SK-N-SH (cell line): ENCODE measurements around the gene TBCCD1. TPM values are rescaled to one million over a fixed set of nuclear protein-coding genes. Genes with fewer than 3 reads are reported as not detected.

ENCODE experiments used
- CTCF ChIA-PET: fragments of 300-600, 350-600 bp; formaldehyde crosslinking; extraction: SDS; loops from one replicate; lab custom pipeline; 2021; lab: Yijun Ruan, JAX
- POLR2A ChIA-PET: fragments of 350-600 bp; sonication (Branson Sonifier 250); formaldehyde crosslinking; extraction: SDS; loops from one replicate; lab custom pipeline; 2020; ENCODE audit warnings: antibody characterized with exemption, inconsistent platforms; lab: Yijun Ruan, JAX
- DNase-seq: peaks from one replicate; pipeline ENCODE4 v3.0.0; 2012
- H2AFZ ChIP-seq: fragments of 200-600 bp; sonication (generic); 2 replicates; pipeline ENCODE4 v1.8.1; 2016; ENCODE audit warnings: antibody characterized with exemption, mild to moderate bottlenecking, low read depth
- H3F3A ChIP-seq: fragments of 200-600 bp; sonication (generic); replicated peaks from 2 replicates; pipeline ENCODE3; 2016; ENCODE audit warnings: antibody characterized with exemption, mild to moderate bottlenecking; ENCODE audit not compliant: insufficient read depth
- H3K27ac ChIP-seq, 2 experiments: fragments of 200-500 bp in 1 of 2; fragments of 200-600 bp in 1 of 2; sonication (Bioruptor generic) in 1 of 2; sonication (generic), shearing (Covaris generic) in 1 of 2; 2 replicates each; pipeline versions ENCODE4 v1.5.1 to v1.6.1; 2014 to 2016; ENCODE audit warnings: low read depth in 2 of 2, inconsistent platforms in 1 of 2, low read length in 1 of 2, mild to moderate bottlenecking in 1 of 2, mixed read lengths in 1 of 2
- H3K27me3 ChIP-seq: fragments of 200-600 bp; sonication (generic), shearing (Covaris generic); 2 replicates; pipeline ENCODE4 v1.6.1; 2016; ENCODE audit warnings: mixed run types; ENCODE audit not compliant: insufficient read depth
- H3K36me3 ChIP-seq, 2 experiments: fragments of 200-500 bp in 1 of 2; fragments of 200-600 bp in 1 of 2; sonication (Bioruptor generic) in 1 of 2; sonication (generic) in 1 of 2; replicated peaks in 1 of 2; 2 replicates each; pipeline versions ENCODE3 to v1.5.1; 2014 to 2016; ENCODE audit warnings: low read length in 1 of 2, mild to moderate bottlenecking in 1 of 2; ENCODE audit not compliant: insufficient read depth in 2 of 2, control insufficient read depth in 1 of 2
- H3K4me1 ChIP-seq, 2 experiments: fragments of 200-500 bp in 1 of 2; fragments of 200-600 bp in 1 of 2; sonication (Bioruptor generic) in 1 of 2; sonication (generic), shearing (Covaris generic) in 1 of 2; 2 replicates each; pipeline versions ENCODE4 v1.5.1 to v1.6.1; 2014 to 2016; ENCODE audit warnings: low read depth in 1 of 2, low read length in 1 of 2, mixed run types in 1 of 2; ENCODE audit not compliant: insufficient read depth in 2 of 2, control insufficient read depth in 1 of 2
- H3K4me2 ChIP-seq: fragments of 200-600 bp; sonication (generic), shearing (Covaris generic); 2 replicates; pipeline ENCODE4 v1.6.1; 2017; ENCODE audit warnings: mixed run types
- H3K4me3 ChIP-seq, 2 experiments: fragments of 200-500 bp in 1 of 2; fragments of 200-600 bp in 1 of 2; sonication (Bioruptor generic) in 1 of 2; sonication (generic), shearing (Covaris generic) in 1 of 2; 2 replicates each; pipeline versions ENCODE4 v1.5.1 to v1.8.1; 2014 to 2016; ENCODE audit warnings: low read depth in 2 of 2, inconsistent platforms in 1 of 2, low read length in 1 of 2, mild to moderate bottlenecking in 1 of 2, mixed read lengths in 1 of 2, moderate library complexity in 1 of 2
- H3K79me2 ChIP-seq: fragments of 200-600 bp; sonication (generic); 2 replicates; pipeline ENCODE4 v1.8.1; 2017; ENCODE audit warnings: mild to moderate bottlenecking; ENCODE audit not compliant: insufficient read depth
- H3K9ac ChIP-seq: fragments of 200-600 bp; sonication (generic); 2 replicates; pipeline ENCODE4 v1.6.1; 2017; ENCODE audit warnings: mixed run types
- H3K9me2 ChIP-seq: fragments of 200-600 bp; sonication (generic); 2 replicates; pipeline ENCODE4 v1.6.1; 2017; ENCODE audit warnings: mixed run types
- H3K9me3 ChIP-seq: fragments of 200-600 bp; sonication (generic); 2 replicates; pipeline ENCODE4 v1.6.1; 2017; ENCODE audit warnings: mixed run types, mild to moderate bottlenecking, moderate library complexity
- H4K20me1 ChIP-seq: fragments of 200-600 bp; sonication (generic); 2 replicates; pipeline ENCODE4 v1.6.1; 2017; ENCODE audit warnings: mild to moderate bottlenecking, mixed run types; ENCODE audit not compliant: insufficient read depth
- FOXJ3 ChIP-seq: sonication (generic); formaldehyde crosslinking; IDR thresholded peaks from 2 replicates; pipeline ENCODE4 v1.5.1; 2020; ENCODE audit warnings: mild to moderate bottlenecking, missing genetic modification reagents
- FOXM1 ChIP-seq: IDR thresholded peaks from 2 replicates; pipeline ENCODE4 v1.4.0; 2012; ENCODE audit warnings: low read depth, mild to moderate bottlenecking
- GABPA ChIP-seq: IDR thresholded peaks from 2 replicates; pipeline ENCODE4 v1.4.0; 2012; ENCODE audit warnings: low read depth, mild to moderate bottlenecking
- IRF3 ChIP-seq: fragments of 150-350 bp; IDR thresholded peaks from 2 replicates; pipeline ENCODE4 v1.6.1; 2016; ENCODE audit warnings: mild to moderate bottlenecking, low read depth, low read length
- MEF2A ChIP-seq: IDR thresholded peaks from 2 replicates; pipeline ENCODE4 v1.4.0; 2012; ENCODE audit warnings: low read depth, borderline replicate concordance
- NFIC ChIP-seq: IDR thresholded peaks from 2 replicates; pipeline ENCODE4 v1.4.0; 2012; ENCODE audit warnings: borderline replicate concordance
- NRF1 ChIP-seq: IDR thresholded peaks from 2 replicates; pipeline ENCODE4 v1.6.1; 2012; ENCODE audit warnings: low read depth, mild to moderate bottlenecking, low read length
- PBX3 ChIP-seq: IDR thresholded peaks from 2 replicates; pipeline ENCODE4; 2012
- POLR2AphosphoS5 ChIP-seq: IDR thresholded peaks from 2 replicates; pipeline ENCODE4 v1.6.1; 2012; ENCODE audit warnings: low read depth, low read length
- RAD21 ChIP-seq: IDR thresholded peaks from 2 replicates; pipeline ENCODE4 v1.6.1; 2012; ENCODE audit warnings: mild to moderate bottlenecking, low read length
- TEAD4 ChIP-seq: IDR thresholded peaks from 2 replicates; pipeline ENCODE4 v1.4.0; 2012; ENCODE audit warnings: mild to moderate bottlenecking, borderline replicate concordance; ENCODE audit not compliant: insufficient read depth
- USF1 ChIP-seq: IDR thresholded peaks from 2 replicates; pipeline ENCODE4 v1.4.0; 2012; ENCODE audit warnings: low read depth, borderline replicate concordance
- ZBTB33 ChIP-seq: IDR thresholded peaks from 2 replicates; pipeline ENCODE4 v1.4.0; 2012; ENCODE audit warnings: low read depth, borderline replicate concordance
- WGBS: methylation state at CpG from one replicate; pipeline ENCODE4 v1.1.6; 2017; ENCODE audit warnings: low lambda C conversion rate; 5-methylcytosine and 5-hydroxymethylcytosine counted together
- polyA plus RNA-seq, 3 experiments: library from polyadenylated mRNA; depleted of rRNA; stranded (reverse); fragments of >200 nt; gene quantifications; 2 replicates each; pipeline ENCODE4 v1.2.3, GENCODE V29; 2012

The TBCCD1 gene
- polyA plus RNA-seq, 1 of the 3 experiments (the other 2 are of a cell fraction), result 6.5 TPM

- no peak overlapping the region for H3K9ac ChIP-seq
- ChIA-PET POLR2A (no interaction called here), CTCF (interaction anchor here (17.4 kb wide), 1 partner anchor 16 kb away, joined by 167 read pairs; the partner anchor contains the start of gene AHSG)
- no peaks in the 10 kb centered on the region for H3F3A ChIP-seq
- no peak overlapping the region for H3K4me2 ChIP-seq
- no peaks in the 10 kb centered on the region for H3K79me2 ChIP-seq
- H3K4me1 ChIP-seq, result no peaks in the 10 kb centered on the region
- no peaks in the 10 kb centered on the region for H3K27me3 ChIP-seq
- WGBS, result 71% methylated on average over 4 of the region's 4 CpGs
- DNase-seq, result no peak
- H3K27ac ChIP-seq, result no peak overlapping the region
- H2AFZ ChIP-seq, result no peak overlapping the region
- no peak for TF ChIP-seq NRF1
- no peak for TF ChIP-seq FOXM1
- no peak for TF ChIP-seq PBX3
- TF ChIP-seq IRF3, result no peak
- no peak for TF ChIP-seq POLR2AphosphoS5
- no peak for TF ChIP-seq USF1
- no peak for TF ChIP-seq FOXJ3
- no peak for TF ChIP-seq ZBTB33
- no peak for TF ChIP-seq TEAD4
- no peak for TF ChIP-seq MEF2A
- no peak for TF ChIP-seq NFIC
- TF ChIP-seq GABPA, result no peak
- TF ChIP-seq RAD21, result no peak
- TF ChIP-seq, all 33 proteins: peak for 0
- no peaks in the 10 kb centered on the region for H3K9me3 ChIP-seq
- no peaks in the 10 kb centered on the region for H3K36me3 ChIP-seq
- no peaks in the 10 kb centered on the region for H4K20me1 ChIP-seq
- H3K4me3 ChIP-seq, result no peak overlapping the region
- no peaks in the 10 kb centered on the region for H3K9me2 ChIP-seq
These were observed 31.6 kb upstream of the TBCCD1 start for GRCh38 chr3:186598794-186599141.
